Motor neuron (in vitro differentiated cells): Measurements from ENCODE around the gene MORC2. TPM values are rescaled to one million over a fixed set of nuclear protein-coding genes. Genes with fewer than 3 reads are reported as not detected.

Experiments
- ATAC-seq, 8 experiments: fragments of 200-7000 bp; cut with Tn5 transposase; replicated peaks in 6 of 8; 2 replicates each; pipeline ENCODE4 v1.8.0; 2021; ENCODE audit warnings: mild to moderate bottlenecking in 8 of 8, moderate library complexity in 8 of 8
- H3K27ac ChIP-seq, 2 donors: fragments of 250-450 bp; sonication (Bioruptor Pico); 2 replicates each; pipeline ENCODE4 v1.9.0; 2021; ENCODE audit warnings: antibody characterized with exemption in 2 of 2, mild to moderate bottlenecking in 2 of 2, moderate library complexity in 1 of 2
- H3K4me1 ChIP-seq, 2 donors: fragments of 250-450 bp; sonication (Bioruptor Pico); replicated peaks in 1 of 2; 2 replicates each; pipeline ENCODE4 v1.6.1; 2021; ENCODE audit warnings: antibody characterized with exemption in 2 of 2, mild to moderate bottlenecking in 2 of 2, moderate library complexity in 1 of 2
- H3K4me3 ChIP-seq, 5 donors: fragments of 250-450 bp; sonication (Bioruptor Pico); 2 replicates each; pipeline ENCODE4 v1.9.0; 2021; ENCODE audit warnings: antibody characterized with exemption in 5 of 5, mild to moderate bottlenecking in 5 of 5, moderate library complexity in 4 of 5
- WGBS, 10 experiments: fragments of 450-650 bp; shearing (Covaris generic); methylation state at CpG; one replicate each; pipeline ENCODE4 v1.0.0; 2022; 5-methylcytosine and 5-hydroxymethylcytosine counted together
- in situ Hi-C, 9 experiments: fragments of 400-800 bp; cut with MboI; loops; one replicate each; pipeline ENCODE4 v1.15.0; 2021; ENCODE audit warnings: low sequenced_read_pairs in 9 of 9, low pct_unique_long_range_greater_than_20kb in 2 of 9; ENCODE audit not compliant: unreplicated experiment in 9 of 9
- total RNA-seq, 8 experiments: library from RNA; unstranded; fragments of 300-600 nt; gene quantifications; 2 replicates each; pipeline versions ENCODE4 v1.2.3 to v1.2.4, GENCODE V29; 2022

Gene MORC2
- total RNA-seq, 8 experiments from 2014 or later, result 17.5 to 38.5 (median 28.3) TPM

GRCh38 chr22:30908051-30908461, 60.5 kb downstream of the MORC2 start:
- no peak overlapping the region for H3K4me3 ChIP-seq
- WGBS, 10 experiments, result 80 to 100% methylated on average over 1 of the region's 6 CpGs; no CpG with 5 or more reads in 8 of the 10 experiments
- no peak overlapping the region for H3K27ac ChIP-seq
- in situ Hi-C loops, result loop anchor here in 2 of 9 experiments (25.0 kb wide), 2 partner anchors 146 to 246 kb away; partner anchors contain the start of gene DUSP18 (in 1 of the 2)
- ATAC-seq, result no peak
- H3K4me1 ChIP-seq, result no peaks in the 10 kb centered on the region

GRCh38 chr22:30906946-30907345, 61.6 kb downstream of the MORC2 start:
- Histone ChIP-seq H3K4me1 (no peaks in the 10 kb centered on the region), H3K4me3 (no peak overlapping the region), H3K27ac (no peak overlapping the region)
- no peak for ATAC-seq
- 60% methylated on average over 1 of the region's 1 CpG; no CpG with 5 or more reads in 9 of the 10 experiments for WGBS, 10 experiments
- in situ Hi-C loops, result loop anchor here in 2 of 9 experiments (25.0 kb wide), 2 partner anchors 145 to 245 kb away; partner anchors contain the start of gene DUSP18 (in 1 of the 2)

GRCh38 chr22:30906411-30906810, 62.2 kb downstream of the MORC2 start:
- WGBS, 10 experiments, result 0 to 100% (median 92%) methylated on average over 1 to 8 of the region's 9 CpGs; no CpG with 5 or more reads in 4 of the 10 experiments
- Histone ChIP-seq H3K4me3 (no peak overlapping the region), H3K4me1 (no peaks in the 10 kb centered on the region), H3K27ac (no peak overlapping the region)
- in situ Hi-C loops, result loop anchor here in 2 of 9 experiments (25.0 kb wide), 2 partner anchors 144 to 244 kb away; partner anchors contain the start of gene DUSP18 (in 1 of the 2)
- ATAC-seq, result no peak

DNA sequence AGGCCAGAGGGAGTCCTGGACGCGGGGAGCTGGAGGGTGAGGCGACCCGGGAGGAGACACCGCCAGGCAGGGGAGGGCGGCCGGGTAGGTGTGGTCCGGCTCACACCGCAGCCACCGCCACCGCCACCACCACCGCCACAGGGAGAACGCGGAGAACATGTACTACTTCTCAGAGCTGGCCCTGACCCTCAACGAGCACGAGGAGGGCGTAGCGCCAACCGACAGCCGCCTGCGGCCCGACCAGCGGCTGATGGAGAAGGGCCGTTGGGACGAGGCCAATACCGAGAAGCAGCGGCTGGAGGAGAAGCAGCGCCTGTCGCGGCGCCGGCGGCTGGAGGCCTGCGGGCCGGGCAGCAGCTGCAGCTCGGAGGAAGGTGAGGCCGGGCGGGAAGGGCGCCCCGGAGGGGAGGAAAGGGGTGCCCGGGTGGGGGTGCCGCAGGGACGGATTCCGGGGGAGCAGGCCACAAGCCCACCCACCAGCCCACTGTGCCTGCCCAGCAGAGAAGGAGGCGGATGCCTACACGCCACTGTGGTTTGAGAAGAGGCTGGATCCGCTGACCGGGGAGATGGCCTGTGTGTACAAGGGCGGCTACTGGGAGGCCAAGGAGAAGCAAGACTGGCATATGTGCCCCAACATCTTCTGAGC, 62.8 kb downstream of the MORC2 start:
- H3K4me1 ChIP-seq, result no peaks in the 10 kb centered on the region
- H3K4me3 ChIP-seq, result no peak overlapping the region
- in situ Hi-C loops, result loop anchor here in 2 of 9 experiments (25.0 kb wide), 2 partner anchors 144 to 244 kb away; partner anchors contain the start of gene DUSP18 (in 1 of the 2)
- ATAC-seq, result no peak
- WGBS, 10 experiments, result 33% methylated on average over 1 of the region's 49 CpGs; no CpG with 5 or more reads in 9 of the 10 experiments
- no peak overlapping the region for H3K27ac ChIP-seq

DNA sequence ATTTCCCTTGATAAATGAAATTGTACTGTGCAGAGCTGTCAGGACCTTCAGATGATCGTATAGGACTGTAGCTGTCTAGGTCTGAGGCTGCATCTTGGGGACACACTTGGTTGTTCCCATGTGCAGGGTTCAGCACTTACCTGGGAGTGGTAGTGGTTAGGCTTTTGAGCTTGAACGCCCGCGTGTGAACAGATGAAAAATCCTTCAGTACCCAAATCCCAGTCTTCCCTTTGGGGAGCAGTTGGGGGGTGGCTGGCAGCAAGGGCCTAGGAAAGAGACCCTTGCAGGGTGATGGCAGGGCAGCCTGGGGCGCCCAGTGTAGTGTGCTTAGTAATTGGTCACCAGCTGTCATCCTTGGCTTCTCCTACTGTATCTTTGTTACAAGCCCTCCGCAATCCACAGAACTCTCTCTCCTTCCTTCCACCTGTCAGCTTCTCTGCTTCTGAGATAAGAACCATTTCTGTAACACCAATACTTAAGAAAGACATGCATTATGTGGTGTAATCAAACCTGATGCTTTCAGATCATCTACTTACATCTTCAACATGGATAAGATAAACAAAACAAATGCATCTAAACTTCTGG, 64.6 kb downstream of the MORC2 start:
- ATAC-seq, result no peak
- in situ Hi-C loops, result loop anchor here in 2 of 9 experiments (25.0 kb wide), 2 partner anchors 142 to 242 kb away; partner anchors contain the start of gene DUSP18 (in 1 of the 2)
- no peak overlapping the region for H3K27ac ChIP-seq
- no peaks in the 10 kb centered on the region for H3K4me1 ChIP-seq
- WGBS, 10 experiments, result 78 to 100% (median 98%) methylated on average over 1 to 6 of the region's 6 CpGs; no CpG with 5 or more reads in 4 of the 10 experiments
- no peak overlapping the region for H3K4me3 ChIP-seq

- H3K4me1 ChIP-seq, result no peaks in the 10 kb centered on the region
- in situ Hi-C loops, result loop anchor here in 2 of 9 experiments (25.0 kb wide), 2 partner anchors 140 to 240 kb away; partner anchors contain the start of gene DUSP18 (in 1 of the 2)
- 57 to 100% (median 83%) methylated on average over 3 to 11 of the region's 16 CpGs for WGBS, 10 experiments
- no peak overlapping the region for H3K4me3 ChIP-seq
- H3K27ac ChIP-seq, result no peak overlapping the region
- no peak for ATAC-seq
Measured at GRCh38 chr22:30902496-30903357, 65.8 kb downstream of the MORC2 start.

GRCh38 chr22:30894371-30894740, 74.2 kb downstream of the MORC2 start:
- Histone ChIP-seq H3K4me1 (no peaks in the 10 kb centered on the region), H3K4me3 (no peak overlapping the region), H3K27ac (no peak overlapping the region)
- in situ Hi-C loops, result loop anchor here in 1 of 9 experiments (25.0 kb wide), 1 partner anchor 132 kb away; no protein-coding TSS in a partner anchor
- ATAC-seq, result no peak
- WGBS, 10 experiments, result 26 to 92% (median 42%) methylated on average over 2 to 3 of the region's 3 CpGs; no CpG with 5 or more reads in 4 of the 10 experiments

DNA sequence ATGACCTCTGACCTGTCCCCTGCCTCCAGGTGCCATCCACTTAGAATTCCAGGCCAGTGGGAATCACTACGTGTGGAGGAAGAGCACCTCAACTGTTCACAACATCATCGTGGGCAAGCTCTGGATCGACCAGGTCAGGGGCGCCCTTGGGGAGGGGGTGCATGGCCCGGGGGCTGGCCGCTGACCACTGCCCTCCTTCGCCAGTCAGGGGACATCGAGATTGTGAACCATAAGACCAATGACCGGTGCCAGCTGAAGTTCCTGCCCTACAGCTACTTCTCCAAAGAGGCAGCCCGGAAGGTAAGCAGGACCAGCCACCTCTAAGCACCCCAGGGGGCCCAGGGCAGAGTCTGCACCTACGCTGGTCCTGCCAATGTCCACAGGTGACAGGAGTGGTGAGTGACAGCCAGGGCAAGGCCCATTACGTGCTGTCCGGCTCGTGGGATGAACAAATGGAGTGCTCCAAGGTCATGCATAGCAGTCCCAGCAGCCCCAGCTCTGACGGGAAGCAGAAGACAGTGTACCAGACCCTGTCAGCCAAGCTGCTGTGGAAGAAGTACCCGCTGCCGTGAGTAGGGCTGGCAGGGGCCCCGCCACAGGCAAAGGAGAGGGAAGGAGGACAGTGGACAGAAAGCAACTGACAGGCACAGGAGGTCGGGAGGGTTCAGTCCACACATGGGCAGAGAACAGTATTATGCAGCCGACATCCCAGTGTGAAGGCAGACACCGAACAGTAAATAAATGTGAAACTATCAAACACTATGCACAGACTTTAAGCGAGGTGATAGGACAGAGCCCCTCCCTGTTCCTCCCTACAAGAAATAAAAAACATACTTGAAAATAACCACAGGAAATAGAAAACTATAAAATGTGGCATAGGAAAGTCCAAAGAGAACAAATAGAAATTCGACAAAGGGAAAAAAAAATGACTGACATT, 74.9 kb downstream of the MORC2 start:
- Histone ChIP-seq H3K27ac (no peak overlapping the region), H3K4me3 (no peak overlapping the region), H3K4me1 (no peaks in the 10 kb centered on the region)
- ATAC-seq, result no peak
- 55 to 88% (median 74%) methylated on average over 3 to 9 of the region's 23 CpGs; no CpG with 5 or more reads in 1 of the 10 experiments for WGBS, 10 experiments
- in situ Hi-C loops, result loop anchor here in 1 of 9 experiments (25.0 kb wide), 1 partner anchor 131 kb away; no protein-coding TSS in a partner anchor

DNA sequence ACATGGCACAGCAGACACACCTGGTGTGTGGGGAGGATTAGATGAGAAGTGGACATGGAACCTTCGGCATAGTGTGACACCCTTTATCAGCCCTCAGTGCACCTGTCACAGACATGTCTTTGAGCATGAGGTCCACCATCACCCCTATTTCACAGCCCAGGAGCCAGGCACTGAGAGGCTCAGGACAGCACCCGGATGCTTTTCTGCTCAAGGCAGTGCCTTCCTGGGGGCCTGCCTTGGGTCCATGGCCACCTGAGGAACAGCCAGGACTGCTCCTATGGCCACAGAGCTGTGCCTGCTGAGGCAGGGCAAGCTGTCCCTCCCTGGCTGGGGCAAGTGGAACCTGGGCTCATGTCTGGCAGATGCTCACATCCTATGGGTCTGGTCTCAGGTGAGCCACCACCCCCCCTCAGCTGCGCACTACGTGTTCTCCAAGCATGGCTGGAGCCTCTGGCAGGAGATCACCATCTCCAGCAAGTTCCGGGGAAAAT, 75.8 kb downstream of the MORC2 start:
- 60 to 90% (median 80%) methylated on average over 1 to 2 of the region's 5 CpGs; no CpG with 5 or more reads in 7 of the 10 experiments for WGBS, 10 experiments
- Histone ChIP-seq H3K4me1 (no peaks in the 10 kb centered on the region), H3K4me3 (no peak overlapping the region), H3K27ac (no peak overlapping the region)
- in situ Hi-C loops, result loop anchor here in 1 of 9 experiments (25.0 kb wide), 1 partner anchor 130 kb away; no protein-coding TSS in a partner anchor
- ATAC-seq, result no peak

GRCh38 chr22:30892286-30892685, 76.3 kb downstream of the MORC2 start:
- no peak for ATAC-seq
- Histone ChIP-seq H3K4me3 (no peak overlapping the region), H3K27ac (no peak overlapping the region), H3K4me1 (peaks cover 0 to under 1% of the 10 kb centered on the region in 2 donors)
- in situ Hi-C loops, result loop anchor here in 1 of 9 experiments (25.0 kb wide), 1 partner anchor 130 kb away; no protein-coding TSS in a partner anchor
- 97 to 100% methylated on average over 1 to 5 of the region's 8 CpGs; no CpG with 5 or more reads in 8 of the 10 experiments for WGBS, 10 experiments

- 0 to 67% methylated on average over 1 to 2 of the region's 6 CpGs; no CpG with 5 or more reads in 8 of the 10 experiments for WGBS, 10 experiments
- in situ Hi-C loops, result loop anchor here in 1 of 9 experiments (25.0 kb wide), 1 partner anchor 129 kb away; no protein-coding TSS in a partner anchor
- peak in 2 of 8 experiments; percentile 45 to 78 for ATAC-seq
- H3K4me3 ChIP-seq, result no peak overlapping the region
- no peak overlapping the region for H3K27ac ChIP-seq
- H3K4me1 ChIP-seq, result peaks cover 0 to 4% of the 10 kb centered on the region in 2 donors
Measured at GRCh38 chr22:30891781-30892180, 76.8 kb downstream of the MORC2 start.
